Stimulated activated CD4-positive, alpha-beta T cell treated with anti-CD3 and anti-CD28 coated beads, Interleukin-12 subunit alpha, Interleukin-12 subunit beta, amount 100 ng/mL, for 4 hours (primary cell): Measurements from ENCODE around the gene DSE.
A peak's percentile ranks its signal among the peaks of the same experiment; 100 is the strongest.

Experiments
- DNase-seq: peaks from one replicate; pipeline ENCODE4 v3.0.0-alpha.2; 2020

DSE gene

DNA sequence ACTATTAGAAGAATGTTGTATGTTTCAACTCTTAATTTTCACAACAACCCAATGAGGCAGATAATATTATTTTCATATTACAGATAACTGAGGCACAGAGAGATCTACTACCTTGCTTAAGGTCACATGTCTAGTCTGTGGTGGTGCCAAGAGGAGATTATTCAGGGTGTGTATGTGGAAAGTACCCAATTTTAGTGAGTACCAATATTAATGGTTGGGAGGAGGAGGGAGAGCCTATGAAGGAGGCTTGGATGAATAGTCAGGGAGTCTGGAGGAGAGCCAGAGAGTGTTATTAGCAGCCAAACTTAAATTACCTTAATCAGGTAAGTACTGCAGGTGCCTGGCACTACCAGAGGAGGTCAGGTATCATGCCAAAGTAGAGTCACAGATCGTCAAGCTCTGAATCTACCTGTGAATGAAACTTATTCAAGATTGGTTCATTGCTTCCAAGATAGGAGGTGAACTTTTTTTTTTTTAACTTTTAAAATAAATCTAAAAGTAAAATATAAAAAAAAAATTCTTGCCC is 79.5 kb downstream of the DSE start:
- no peak for DNase-seq

DNA sequence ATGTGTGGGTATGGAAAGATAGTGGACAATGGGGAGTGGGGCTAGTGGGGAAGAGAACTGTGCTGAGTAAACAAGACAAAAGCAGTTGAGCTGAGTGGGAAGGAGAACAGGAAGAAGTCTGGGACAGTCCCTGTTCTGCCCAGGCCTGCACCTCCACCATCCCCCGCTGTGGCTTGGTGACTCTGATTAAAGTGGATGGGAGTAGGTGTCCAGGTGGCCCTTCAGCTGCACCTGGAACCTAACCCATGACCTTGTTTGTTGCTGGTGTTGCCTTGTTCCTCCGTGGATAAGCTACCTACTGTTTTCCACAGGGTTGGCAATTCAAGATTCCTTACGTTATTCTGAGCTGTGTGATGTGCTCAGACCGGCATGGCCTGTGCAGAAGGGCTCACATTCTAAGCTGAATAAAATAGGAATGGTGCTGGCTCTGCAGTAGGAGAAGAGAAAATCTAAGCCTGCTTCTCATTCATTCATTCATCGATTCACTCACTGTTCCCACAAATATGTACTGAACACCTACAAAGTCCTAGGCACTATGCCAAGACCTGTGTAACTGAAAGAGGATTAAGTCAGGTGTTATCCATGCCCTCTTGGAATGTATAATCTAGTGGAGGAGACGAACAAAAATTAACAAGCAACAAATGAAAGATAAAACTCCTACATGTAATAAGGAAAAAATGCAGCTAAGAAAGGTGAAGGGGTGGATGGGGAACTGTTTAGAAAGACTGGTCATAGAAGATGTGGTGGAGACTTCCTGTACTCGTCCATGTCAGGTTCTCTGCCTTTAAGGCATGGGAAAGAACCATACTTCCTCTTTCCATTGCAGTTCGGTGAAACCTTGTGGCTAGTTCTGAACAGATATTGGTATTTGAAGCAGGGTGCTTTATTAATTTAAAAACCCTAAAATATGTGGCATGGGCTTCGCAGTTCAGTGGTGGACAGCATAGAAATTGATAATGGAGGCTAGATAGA is 80.3 kb downstream of the DSE start:
- no peak for DNase-seq

DNA sequence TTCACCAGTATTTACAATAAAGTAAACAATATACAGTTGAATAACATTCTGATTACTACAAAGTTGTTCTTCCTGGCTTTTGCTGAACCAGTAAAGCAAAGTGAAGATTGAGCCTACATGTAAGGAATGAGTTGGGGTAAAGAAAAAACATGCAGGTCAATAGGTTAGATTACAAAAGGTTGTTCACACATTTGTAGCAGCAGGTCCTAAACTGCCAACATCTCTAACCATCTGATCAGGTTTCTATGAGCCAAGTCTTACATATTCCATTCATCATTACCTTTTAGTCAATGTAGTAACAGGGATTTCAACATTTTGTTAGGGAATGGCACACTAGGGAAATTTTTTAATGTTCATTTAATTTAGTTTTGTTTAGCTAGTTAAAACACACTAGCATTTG is 81.2 kb downstream of the DSE start:
- DNase-seq: no peak

DNA sequence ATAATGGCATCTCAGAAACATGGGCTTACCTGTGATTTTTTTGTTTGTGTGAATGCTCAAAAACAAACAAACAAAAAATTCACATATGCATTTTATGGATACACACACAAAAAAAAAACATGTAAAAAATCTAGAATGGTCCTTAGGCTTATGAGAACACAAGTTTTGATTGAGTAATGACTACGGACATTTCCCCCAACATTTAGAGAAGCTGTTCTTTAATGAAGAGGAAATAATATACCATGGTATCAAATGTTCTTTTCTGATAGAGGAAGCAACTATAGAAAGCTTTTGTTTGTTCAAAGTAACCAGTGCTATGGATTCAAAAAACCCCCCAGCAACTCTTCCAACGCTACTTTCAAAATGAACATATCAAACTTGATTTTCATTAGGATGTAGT is 81.8 kb downstream of the DSE start:
- DNase-seq: no peak

DNA sequence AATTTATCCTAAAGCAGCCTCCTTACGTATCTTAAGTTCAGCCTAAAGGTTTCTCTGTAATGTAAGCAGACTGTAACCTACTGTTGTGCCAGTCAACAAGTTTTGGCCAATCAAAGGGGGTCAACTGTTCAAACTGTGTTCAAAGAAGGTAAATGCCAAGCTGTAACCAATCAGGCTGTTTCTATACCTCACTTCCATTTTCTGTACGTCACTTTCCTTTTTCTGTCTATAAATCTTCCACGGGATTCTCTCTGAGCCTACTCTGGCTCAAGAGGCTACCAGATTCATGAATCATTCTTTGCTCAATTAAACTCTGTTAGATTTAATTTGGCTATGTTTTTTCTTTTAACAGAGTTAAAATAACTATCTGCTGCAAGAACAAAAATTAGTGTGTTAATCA is 85.4 kb downstream of the DSE start:
- no peak for DNase-seq

DNA sequence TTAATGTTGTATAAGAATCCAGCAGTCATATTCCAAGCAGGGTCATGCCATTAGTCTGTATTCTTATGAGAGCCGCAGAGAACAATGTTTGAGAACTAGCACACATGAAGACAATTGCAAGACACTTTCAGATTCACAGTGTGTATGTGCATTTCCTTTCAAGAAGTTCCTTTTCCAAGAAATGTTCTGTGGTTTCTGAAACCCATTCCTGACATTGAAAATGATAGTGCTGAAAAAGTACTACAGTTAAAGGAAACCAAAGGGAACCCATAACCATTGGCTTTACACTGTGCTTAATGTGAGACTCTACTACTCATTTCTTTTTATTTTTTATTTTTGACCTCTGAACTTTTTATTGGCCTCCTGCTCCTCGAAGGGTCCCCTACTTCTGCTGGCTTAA is 86.2 kb downstream of the DSE start:
- no peak for DNase-seq

DNA sequence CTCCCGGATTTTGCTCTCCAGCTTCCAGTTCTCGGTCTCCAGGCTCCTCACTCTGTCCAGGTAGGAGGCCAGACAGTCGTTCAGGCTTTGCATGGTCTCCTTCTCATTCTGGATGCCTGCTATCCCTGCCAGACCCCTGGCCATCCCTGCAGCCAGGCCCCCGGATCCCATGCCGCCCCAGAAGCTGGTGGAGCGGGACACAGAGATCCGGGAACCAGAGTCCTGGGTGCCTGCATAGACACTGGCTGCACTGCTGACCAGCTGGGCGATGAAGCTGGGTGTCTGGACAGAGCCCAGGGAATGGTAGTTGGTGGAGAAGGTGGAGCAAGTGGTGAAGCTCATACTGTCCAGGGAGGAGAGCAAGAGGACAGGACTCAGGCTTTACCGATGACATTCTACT is 87.5 kb downstream of the DSE start:
- DNase-seq: no peak

DNA sequence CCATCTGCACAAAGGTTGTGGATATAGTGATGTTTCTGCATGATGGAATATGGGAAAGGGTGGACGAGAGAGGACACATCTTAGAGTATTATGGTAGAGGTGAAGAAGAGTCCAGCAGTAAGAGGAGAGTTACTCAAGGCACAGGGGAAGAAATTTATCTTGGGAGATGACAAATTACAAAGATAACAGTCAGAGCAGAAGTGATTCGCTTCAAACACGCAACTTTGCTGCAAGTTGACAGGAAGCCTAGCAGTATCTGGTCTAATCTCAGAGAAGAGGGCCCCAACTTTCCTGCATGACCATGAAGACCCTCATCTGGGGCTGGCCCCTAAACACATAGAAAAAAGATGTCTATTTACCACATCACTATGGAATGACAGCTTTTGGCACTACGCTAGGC is 89.2 kb downstream of the DSE start:
- DNase-seq: no peak

DNA sequence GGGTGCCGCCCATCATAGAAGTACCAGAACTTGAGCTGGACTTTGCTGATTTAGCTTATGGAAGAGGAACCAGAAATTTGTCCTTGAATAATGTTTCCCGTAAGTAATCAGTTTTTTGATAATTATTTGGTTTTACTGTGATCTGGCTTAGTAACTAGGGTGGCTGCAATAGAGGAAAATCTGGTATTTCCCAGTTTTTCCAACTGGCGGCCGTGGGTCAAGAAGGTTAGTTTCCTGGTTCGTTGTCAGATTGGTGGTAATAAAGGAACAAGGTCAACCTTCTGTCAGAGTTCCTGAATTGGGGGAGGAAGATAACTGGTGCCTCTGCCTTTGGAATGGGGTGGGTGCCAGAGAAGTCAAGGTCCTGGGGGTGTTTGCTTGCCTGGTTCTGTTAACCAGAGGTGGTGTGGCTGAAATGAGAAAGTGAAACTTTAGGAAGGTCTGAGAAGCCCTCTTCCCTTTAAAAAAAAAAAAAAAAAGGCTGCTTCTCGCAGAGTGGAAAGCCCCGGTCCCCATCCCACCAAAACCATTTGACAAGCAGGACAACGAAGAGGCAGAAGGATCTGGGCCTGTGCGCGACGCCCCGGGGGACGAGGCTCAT is 90.7 kb downstream of the DSE start, which contains the start of gene CALHM6:
Gene CALHM6, plus strand, starts transcription at position 45 of the 601 bp plus-strand sequence. Its CDS starts 555 bp downstream, at position 600.
- no peak for DNase-seq

DNA sequence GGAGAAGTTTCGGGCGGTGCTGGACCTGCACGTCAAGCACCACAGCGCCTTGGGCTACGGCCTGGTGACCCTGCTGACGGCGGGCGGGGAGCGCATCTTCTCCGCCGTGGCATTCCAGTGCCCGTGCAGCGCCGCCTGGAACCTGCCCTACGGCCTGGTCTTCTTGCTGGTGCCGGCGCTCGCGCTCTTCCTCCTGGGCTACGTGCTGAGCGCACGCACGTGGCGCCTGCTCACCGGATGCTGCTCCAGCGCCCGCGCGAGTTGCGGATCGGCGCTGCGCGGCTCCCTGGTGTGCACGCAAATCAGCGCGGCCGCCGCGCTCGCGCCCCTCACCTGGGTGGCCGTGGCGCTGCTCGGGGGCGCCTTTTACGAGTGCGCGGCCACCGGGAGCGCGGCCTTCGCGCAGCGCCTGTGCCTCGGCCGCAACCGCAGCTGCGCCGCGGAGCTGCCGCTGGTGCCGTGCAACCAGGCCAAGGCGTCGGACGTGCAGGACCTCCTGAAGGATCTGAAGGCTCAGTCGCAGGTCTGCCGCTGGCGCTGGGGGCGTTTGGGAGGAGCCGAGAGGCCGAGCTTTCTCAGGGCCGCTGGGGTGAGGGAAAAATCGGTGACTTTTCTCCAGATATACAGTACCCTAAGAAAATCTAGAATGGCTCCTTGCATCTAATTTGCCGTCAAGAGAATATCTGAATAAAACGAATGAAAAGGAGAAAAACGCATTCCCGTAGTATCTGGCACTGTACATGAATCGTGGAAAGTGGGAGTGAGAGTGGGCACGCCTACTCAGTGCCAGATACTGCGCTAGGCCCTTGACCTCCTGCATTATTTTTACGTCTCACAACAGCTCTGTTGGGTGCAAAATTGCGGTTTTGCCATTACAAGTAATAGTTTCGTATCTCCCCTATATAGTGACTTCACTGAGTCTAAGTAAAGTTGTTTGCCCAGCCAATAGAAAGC is 91.5 kb downstream of the DSE start:
- DNase-seq: peak; percentile 39

DNA sequence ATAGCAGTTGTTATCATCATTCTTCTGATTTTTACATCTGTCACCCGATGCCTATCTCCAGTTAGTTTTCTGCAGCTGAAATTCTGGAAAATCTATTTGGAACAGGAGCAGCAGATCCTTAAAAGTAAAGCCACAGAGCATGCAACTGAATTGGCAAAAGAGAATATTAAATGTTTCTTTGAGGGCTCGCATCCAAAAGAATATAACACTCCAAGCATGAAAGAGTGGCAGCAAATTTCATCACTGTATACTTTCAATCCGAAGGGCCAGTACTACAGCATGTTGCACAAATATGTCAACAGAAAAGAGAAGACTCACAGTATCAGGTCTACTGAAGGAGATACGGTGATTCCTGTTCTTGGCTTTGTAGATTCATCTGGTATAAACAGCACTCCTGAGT is 92.6 kb downstream of the DSE start:
- DNase-seq: no peak

DNA sequence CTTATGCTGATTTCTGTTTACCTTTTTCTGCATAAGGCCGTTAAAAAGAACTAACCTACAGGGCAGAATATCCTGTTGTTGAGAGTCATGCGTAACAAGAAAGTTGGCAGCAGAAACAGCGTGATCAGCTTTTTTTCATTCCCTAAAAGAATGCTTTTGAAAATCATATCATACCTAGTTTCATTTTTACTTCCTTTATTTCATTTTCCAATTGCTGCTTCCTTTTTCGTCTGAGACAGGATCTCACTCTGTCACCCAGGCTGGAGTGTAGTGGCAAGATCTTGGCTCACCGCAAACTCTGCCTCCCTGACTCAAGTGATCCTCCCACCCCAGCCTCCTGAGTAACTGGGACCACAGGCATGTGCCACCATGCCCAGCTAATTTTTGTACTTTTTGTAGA is 94.5 kb downstream of the DSE start:
- DNase-seq: no peak

DNA sequence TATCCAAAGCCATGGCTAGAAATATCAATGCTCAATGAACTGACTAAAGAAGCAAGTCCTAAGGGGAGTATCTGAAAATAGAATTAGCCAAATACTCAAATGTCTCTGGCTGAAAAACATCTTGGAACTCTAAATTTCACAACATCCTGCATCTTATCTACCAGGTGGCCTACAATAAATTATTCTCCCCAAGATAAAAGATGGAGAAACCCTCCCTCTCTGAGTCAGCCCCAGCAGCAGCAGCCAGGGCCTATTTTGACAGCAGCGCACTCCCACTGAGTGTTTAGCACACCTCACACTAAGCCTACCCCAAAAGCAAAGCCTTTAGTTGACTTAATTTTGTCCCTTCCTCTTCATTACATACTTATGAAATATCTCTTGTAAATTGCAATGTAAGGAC is 96.3 kb downstream of the DSE start:
- no peak for DNase-seq

DNA sequence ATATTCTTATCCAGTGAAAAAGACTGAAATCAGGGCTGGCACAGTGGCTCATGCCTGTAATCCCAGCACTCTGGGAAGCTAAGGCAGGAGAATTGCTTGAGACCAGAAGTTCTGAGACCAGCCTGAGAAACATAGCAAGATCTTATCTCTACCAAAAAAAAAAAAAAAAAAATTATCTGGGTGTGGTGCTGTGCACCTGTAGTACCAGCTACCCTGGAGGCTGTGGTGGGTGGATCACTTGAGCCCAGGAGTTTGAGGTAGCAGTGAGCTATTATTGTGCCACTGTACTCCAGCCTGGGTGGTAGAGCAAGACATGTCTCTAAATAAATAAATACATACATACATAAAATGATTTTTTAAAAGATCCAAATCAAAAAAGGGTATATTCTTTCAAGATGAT is 96.8 kb downstream of the DSE start:
- no peak for DNase-seq

DNA sequence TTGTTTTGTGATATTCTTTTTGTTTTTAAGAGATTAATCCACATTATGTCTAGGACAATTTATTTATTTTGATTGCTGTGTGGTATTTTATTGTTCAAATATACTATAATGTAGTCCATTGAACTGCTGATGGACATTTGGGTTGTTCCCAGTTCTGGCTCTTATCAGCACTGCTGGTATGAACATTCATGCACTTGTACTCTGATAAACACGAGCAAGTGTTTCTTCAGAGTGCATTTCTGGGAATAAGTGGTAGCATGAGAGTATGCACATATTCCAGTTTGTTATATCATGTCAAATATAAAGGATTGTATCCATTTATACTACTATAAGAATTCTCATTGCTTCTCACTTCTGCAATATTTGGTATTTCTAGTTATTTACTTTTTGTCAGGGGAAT is 97.5 kb downstream of the DSE start:
- DNase-seq: no peak

DNA sequence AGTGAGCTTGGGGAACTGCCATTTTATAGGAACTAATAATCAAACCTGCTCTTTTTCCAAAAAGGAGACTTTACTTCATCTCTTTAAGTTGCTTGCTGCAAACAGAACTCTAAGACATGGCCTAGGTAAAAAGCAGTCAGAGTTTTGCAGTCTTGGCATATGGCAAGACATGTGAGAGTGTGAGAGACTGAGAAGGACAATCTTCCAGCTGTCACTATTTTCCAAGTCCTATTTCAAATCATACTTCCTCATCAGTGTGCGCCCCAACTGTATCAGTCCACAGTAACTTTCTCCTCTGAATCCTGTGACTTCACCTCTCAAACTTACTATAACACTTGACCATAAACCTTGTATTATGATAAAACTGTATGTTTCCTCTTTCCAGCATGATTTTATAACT is 100.8 kb downstream of the DSE start:
- no peak for DNase-seq

DNA sequence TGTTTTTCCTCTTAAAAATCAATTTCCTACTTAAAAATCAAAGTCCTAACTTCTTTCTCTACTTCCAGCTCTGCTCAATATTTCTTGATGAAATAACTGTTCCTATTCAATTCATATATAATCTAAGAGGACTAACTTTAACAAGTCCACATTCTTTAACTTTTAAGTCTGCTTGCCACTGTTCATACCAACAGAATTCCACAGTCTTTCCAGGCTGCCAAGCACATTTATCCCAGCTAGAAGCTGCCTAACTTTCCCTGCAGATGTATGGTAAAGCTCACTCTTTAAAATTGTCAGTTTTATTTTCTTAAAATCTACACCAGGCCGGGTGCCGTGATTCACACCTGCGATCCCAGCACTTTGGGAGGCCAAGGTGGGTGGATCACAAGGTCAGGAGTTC is 102.0 kb downstream of the DSE start:
- no peak for DNase-seq

DNA sequence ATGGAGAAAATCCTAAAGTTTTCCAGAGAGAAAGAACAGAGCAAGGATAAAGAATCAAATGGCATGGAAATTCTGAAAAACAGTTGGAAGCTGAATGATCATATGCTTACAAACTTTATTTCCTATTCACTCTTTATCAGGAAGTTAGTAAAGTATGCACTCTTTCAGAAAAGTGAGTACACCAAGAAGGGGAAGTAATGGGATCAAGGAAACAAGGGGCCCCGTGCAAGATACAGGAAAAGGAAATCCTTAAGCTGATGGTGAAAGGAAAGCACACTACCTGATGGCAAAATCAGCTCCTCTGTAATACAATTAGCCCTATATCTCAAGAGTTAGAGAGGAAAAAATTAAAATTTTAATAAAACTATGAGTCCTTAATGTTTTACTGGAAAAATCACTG is 104.4 kb downstream of the DSE start:
- DNase-seq: no peak

DNA sequence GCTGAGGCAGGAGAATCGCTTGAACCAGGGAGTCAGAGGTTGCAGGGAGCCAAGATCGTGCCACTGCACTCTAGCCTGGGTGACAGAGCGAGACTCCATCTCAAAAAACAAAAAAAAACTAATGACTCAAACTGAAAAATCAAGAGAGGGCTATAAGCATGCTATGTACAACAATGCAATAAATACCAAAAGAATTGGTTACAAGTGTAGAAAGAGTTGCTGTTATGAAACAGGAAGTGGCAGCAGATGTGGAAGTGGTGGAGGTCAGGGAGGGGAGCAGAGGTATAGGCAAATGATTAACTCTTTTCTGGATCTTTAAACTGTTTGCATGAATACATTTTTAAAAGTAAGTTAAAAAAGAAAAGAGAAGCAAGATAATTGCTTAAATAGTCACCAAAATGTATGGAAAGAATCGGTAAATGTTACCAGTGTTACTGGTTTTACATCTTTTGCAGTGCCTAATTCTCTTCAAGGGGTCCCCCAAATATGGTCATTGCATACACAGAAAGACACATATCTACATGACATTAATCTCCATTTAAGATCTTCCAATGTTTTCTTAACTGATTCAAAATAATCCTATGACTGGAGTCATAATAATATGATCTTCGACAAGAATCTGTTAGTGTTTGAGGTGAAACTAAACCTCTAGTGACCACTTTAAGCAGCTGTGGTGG is 105.4 kb downstream of the DSE start:
- DNase-seq: no peak

DNA sequence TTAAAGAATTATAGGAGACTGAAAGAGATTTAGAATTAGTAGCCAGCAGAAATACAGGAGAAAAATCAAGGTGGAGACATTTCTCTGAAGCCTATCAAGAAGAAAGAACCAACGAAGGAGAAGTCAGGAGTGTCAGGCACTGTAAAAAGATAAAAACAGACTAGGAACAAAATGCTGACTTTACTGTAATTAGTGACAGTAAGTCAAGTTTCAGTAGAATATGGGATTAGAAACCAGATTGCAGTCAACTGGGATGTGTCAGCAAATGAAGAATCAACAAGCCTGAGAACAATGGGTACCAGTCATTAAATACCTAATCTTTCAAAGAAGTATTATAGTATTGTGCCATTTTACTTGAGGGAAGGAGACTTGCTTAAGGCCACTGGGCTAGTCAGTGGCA is 112.0 kb downstream of the DSE start:
- DNase-seq: no peak

DNA sequence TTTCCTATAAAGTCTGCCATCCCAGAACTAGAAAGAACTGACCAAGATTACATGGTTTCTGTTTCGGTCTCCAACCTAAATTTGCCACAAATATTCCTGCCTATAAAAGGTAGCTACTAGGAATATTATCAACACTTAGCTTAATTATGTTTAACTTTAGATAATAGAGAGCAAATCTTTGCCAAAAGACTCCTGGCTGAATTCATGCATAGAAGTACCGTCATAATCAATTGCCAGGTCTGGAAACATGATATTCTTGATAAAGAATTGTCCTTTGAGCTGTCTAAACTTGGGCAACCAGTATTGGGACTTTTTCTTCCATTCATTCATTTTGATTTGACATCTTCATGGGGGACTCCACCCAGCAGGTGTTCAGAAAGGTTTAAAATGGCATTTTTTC is 112.9 kb downstream of the DSE start:
- no peak for DNase-seq

DNA sequence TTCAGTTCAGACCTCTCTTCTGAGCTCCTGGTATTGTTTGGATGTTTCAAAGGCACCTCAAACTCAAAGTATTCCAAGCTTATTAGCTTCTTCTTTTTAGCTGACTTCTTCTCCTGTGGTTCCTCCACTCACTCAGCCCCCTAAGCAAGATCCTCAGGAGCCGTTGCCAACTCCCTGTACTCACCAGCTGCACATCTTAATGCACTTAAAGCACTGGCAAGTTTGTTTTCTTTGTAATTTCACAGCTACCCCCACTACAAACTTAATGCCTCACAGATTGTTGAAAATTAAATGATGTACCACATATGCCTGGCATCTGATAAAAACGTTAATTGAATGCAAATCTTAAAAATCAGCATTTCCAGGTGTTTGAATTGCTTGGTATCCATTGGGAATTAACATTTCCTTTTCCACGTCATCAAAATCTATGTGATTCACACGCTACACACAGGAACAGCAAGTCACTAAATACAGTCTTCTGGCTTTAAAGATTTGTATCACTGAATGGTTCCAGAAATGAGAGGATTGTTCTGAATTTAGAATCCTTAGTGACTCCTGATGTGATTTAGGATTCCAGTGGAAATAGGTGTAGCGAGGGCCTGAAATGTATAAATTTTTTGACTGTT is 114.9 kb downstream of the DSE start:
- no peak for DNase-seq
